ENCODE data around the gene REG1B.

The REG1B gene, protein sequence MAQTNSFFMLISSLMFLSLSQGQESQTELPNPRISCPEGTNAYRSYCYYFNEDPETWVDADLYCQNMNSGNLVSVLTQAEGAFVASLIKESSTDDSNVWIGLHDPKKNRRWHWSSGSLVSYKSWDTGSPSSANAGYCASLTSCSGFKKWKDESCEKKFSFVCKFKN

DNA sequence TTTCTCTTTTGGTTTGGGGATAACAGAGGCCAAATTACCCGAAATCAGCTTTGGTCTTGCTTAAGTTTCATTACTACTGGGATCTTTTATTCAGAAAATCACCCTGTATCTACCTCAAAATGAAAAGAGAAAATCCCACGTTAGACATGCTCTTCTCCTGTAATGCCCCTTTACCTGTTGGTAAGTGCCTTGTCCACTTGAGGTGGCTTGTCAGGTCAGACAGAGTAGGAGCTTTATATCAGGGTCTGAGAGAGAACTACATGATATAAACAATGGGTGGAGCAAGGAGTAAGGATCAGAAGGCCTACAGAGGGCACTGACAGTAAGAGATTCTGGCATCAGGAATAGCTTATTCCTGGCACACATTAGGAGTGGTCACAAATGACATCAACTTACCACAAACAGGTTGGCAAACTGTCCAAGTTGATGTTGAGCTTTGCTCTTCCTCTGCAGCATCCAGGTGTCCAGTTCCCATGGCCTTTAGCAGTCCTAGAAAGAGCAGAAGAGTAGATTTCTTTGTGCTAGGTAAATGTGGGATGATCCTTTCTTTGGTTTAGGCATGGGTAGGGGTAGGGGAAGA is at the start of gene REG1B:
Gene REG1B, minus strand, starts transcription at position 209 of the 580 bp plus-strand sequence. CDS start 381 bp downstream, outside the sequence.
- no peak for DNase-seq

DNA sequence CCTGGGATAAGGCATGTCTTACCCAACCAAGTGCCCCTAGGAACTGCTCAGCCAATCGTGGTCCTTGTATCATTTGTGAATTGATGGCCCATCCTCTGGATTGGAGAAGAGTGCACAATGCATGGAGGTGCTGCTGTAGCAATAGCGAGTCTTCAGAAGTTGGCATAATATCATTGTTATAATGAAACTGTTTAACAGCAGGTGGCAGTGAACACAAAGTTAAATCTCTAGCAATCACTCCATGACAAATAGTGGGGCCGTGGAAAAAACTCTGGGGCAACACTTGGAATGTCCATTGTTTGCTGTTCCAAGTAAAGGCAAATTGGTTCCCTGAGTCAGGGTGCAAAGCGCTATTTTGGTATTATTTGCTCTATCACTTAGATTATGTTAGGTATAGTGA is 43.9 kb upstream of the REG1B start:
- DNase-seq, result no peak

DNA sequence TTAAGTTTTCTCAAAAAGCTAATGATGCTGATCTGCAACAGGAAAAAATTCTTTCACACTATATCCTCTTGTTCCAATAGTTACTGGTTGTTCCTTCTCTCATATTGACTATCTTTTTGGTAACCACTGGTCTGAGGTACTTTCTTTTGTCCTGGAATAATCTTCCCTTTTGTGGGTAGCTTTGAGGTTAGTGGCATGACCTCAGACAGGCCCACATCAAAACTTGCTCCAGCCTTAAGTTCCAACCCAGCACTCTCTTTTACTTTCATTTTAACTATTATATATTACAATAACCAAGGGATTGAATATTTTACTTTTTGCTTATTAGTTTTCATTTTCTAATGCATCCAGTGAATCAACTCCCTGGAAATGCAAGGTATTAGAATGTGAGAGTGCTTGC is 42.0 kb upstream of the REG1B start:
- DNase-seq, result no peak

DNA sequence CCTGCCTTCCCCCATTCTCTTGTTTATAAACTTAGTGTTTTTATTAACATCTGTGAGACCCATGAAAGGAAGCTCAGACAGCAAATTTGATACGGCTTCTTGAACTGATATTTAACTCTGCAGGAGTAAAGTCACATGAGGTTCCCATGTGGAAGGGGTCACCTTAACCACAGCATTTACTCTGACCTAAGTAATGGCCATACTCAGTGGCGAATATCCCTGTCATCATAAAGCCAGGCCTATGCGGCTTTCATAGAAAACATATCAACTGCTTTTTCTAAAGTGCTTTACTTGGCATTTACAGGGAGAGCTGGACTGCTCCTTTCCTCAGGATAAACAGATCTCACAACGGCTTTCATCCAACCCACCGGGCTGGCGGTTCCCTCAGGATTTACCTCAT is 41.5 kb upstream of the REG1B start:
- no peak for DNase-seq

DNA sequence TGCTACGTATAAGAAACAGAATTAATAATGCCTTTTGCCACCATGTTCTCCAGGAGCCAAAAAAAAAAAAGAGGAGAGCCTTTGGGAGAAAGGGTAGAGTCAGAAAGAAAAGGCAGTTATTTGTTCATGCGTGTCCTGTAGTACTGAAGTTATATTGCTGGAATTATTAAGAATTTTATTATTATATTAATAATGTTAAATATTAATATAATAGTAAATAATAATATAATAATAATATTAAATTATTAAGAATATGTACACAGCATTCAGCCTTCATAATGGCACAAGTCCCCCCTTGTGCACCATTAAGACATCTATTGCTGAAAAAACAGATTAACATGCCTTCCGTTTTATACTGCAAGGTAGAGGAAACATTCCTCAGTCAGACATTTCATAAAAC is 40.6 kb upstream of the REG1B start:
- DNase-seq, result no peak

DNA sequence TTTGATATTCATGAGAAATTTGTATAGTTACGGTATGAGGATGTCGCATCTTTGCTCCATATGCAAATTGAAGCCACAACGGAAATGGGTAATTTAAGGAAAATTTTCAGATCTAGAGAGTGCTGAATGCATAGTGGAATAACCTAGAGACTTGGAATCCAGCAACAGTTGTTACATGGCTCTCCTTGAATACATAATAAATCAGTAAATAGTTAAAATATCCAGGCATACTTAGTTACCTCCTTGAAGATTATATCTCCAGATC is 37.9 kb upstream of the REG1B start:
- no peak for DNase-seq

DNA sequence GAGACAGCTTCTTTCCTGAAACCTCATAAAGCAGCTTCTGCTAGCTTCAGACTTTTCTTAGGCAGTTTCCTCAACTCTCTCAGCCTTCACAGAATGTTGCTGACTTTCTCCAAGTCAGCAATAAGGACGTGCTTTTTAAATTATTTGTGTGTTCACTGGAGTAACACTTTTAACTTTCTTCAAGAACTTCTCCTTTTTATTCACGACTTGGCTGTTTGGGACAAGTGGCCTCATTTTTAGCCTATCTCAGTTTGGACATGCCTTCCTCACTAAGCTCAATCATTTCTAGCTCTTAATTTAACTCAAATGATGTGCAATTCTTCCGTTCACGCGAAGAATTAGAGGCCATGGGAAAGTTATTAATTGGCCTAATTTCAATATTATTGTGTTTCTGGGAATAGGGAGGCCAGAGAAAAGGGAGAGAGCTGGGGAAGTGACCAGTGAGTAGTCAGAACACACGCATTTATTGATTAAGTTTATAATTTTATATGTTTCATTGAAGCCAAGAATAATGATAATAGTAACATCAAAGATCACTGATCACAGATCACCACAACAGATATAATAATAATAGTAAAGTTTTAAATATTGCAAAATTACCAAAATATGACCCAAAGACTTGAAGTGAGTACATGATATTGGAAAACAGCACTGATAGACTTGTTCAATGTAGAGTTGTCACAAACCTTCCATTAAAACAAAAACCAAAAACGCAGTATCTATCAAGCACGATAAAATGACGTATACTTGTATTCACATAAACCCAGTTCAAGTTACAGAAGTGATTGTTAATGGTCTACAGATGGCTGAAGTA is 37.3 kb upstream of the REG1B start:
- DNase-seq, result no peak

DNA sequence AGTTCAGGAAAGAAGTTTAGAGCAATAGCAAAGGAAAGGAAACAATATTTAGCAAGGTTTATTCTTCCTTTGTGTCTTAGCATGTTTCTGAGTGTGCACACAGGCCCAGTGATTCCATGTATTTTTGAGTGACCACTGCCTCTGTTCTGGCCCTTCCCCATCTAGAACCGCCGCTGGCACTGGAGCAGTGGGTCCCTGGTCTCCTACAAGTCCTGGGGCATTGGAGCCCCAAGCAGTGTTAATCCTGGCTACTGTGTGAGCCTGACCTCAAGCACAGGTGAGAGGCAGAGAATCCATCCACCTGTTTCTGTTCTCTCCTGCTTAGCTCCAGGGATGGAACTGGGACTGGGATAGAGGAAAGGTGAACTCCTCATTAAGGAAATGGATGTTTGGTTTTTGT is 34.9 kb upstream of the REG1B start:
- no peak for DNase-seq

DNA sequence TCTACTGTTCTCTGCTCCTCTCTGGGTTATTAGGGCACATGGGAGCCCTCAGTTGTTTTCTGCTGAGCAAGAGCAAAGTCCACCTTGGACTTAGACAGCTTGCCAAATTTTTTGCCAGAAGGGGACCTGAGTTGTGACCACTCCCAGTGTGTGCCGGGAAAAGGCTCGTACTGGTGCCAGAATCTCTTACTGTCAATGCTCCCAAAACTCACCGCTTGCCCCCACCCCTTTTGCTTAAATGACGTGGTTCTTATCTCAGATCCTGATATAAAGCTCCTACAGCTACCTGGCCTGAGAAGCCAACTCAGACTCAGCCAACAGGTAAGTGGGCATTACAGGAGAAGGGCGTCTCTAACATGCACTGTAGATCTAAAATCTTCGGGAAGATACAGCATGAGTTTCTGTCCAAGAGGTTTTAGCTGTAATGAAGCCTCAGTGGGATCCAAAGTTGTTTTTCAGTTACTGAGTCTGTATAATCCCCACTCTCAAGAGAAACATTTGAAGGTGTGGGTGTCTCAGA is 32.5 kb upstream of the REG1B start, which contains the start of gene REG1A:
Gene REG1A, plus strand, starts transcription at position 295 of the 520 bp plus-strand sequence. CDS start 374 bp downstream, outside the sequence.
- no peak for DNase-seq

DNA sequence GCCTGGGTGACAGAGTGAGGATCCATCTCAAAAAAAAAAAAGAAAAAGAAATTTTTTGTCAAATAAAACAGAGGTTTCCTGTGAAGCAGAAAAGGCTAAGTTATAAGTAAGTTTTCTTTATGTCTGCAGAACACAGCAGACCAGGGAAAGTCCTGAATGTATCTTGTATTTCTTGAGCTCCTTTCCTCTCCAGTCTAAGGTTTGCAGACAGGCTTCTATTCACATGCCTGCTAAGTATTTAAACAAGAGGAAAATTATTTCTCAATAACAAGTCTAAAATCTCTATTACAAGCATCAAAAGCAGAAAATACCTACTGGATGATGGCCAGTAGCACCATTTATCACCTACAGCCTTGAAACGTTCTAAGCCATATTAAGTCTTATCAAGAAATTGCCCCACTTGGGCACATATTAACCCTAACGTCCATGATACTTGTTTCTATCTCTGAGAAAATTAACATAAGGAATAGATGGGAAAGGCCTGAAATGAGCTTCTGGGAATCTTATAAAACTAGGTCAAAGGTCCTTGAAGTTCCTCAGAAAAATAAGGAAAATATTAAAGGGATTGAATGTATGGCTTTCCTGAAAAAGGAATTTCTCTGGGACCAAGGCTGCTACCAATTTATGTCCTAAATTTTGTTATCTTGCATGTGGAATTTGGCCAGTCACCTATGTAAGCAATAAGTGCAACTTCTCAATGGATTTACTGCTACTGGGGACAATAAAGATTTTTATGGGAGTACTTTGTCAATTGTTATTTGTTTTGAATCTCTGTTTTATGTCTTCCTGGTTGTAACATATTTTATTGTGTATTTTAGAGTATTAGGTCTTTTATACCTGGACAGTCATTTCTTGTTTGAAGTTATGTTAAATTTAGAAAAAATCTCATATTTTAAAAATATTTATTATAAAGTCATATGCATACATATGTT is 29.5 kb upstream of the REG1B start:
- no peak for DNase-seq

DNA sequence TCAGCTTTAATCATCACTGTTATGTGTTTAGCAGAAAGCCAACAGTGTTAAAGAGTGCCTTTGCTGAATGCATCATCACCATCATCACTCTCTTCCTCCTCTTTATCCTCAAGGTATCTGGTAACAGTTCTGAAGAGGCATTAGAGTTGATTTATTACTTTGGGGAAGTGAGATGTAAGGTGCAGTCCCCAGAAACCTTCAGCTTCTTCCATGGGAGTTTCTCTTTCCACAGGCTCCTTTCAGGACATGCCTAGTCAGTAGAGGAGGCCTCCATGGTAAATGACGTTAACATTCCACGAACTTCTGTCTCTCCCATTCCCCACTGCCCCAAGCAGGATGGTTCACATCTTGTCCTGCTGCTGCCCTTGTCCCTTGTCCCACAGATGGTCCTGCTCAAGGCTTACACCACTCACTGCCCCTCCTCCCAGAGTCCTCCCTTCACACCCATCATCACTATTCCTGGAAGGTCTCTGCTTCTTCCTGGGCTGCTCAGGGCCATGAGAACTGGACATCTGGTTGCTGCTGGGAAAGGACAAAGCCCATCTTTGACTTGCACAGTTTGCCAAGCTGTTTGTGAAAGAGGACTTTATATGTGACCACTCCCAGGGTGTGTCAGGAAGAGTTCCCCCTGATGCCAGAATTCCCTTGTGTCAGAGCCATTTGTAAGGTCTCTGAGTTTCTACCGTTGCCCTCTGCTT is 27.2 kb upstream of the REG1B start:
- no peak for DNase-seq

DNA sequence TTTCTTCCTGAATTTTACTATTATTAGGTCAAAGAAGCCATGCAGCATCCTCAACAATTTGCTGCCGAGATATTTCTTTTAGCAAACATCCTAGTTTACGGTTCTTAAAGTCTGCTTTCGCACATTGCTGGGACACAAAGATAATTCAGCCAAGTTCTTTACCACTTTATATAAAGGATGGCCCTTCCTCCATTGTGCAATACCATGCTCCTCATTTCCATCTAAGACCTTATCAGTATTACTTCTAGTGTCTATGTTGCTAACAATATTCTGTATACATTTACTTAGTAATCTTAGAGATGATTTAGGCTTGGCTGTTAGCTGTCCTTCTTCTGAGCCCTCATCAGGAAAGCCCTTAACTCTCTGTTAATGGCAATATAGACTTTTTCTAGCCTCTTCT is 24.5 kb upstream of the REG1B start:
- DNase-seq, result no peak

DNA sequence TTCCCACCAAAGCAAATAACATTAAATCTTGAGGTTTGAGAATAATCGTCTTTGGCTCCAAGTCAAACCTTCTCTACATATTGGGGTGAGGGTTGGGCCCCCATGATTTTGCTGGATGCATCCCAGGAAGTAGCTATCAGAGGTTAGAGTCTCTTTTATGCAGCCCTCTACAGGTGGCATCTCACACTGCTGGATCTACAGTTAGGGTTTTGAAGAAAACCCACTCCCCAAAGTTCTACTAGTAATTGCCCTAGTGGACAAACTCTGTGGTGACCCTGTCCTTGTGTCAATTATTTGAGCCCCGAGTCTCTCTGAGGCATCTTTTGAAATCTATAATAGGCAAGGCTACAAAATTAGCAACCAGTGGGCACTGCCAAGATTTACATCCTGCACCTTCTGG is 17.5 kb upstream of the REG1B start:
- DNase-seq, result no peak

DNA sequence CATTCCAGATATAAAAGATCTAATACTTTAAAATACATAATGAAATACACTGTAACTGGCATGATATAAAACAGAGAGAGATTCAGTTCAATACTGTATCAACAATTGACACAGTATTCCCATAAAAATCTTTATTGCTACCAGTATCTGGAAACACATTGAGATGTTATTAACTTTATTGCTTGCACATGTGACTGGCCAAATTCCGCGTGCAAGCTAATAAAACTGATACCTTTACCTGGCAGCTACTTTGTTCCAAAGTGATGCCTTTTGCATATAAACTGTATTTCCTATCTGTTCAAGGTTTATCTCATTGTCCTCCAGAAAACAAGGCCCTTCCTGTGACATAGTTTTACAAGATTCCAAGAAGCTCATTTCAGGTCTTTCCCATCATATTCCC is 15.4 kb upstream of the REG1B start:
- DNase-seq, result no peak

DNA sequence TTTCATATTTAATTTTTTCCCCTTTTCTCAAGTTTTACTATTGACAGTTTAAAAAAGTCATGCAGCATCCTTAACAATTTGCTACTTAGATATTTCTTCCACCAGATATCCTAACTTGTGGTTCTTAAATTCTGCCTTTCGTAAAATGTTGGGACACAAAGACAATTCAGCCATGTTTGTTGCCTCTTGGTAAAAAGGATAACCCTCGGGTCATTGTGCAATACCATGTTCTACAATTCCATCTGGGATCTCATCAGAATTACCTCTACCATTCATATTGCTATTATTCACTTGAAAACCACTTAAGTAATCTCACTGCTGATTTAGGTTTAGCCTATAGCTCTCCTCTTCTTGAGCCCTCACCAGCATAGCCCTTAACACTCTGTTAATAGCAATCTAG is 13.2 kb upstream of the REG1B start:
- no peak for DNase-seq

DNA sequence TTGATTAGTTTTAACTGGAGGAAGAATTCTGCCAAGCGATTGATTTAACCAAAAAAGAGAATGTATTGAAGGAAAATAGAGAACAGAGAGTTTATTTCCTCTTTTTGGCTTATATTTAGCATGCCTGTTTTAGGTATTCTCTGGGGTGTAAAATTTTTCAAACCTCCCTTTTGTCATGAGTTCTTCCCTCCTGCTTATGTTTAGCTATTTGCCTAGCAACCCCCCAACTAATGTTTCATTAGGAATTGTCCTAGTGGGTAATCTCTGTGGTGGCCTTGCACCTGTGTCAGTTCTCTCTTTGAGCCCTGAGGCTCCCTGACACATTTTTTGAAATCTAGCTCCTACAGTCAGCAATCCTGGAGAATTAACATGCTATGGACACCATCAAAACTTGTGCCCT is 12.5 kb upstream of the REG1B start:
- no peak for DNase-seq

DNA sequence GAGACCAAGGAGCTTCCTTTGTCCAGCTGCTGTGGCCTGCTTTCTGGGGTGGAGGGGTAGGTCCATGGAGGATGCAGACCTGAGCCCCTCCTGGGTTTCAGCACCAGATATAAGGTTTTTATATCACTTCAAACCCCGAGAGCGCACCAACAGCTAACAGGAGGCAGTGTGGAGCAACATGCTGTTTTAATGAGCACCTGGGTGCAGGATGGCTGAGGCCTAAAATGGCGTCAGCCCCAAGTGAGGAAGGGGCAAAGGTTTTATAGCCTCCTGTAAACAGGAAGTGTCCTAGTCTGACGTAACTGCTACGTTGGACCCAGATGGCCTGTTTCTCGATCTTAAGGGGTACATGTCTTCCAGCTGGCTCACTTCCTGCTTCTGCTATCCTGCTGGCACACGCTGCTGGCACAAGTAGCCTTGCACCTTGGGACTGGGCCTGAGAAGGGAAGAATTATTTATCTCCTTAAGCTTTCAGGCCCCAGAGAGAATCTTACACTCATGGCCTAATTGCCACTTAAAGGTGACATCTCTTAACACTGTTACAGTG is 11.4 kb upstream of the REG1B start:
- DNase-seq, result no peak

DNA sequence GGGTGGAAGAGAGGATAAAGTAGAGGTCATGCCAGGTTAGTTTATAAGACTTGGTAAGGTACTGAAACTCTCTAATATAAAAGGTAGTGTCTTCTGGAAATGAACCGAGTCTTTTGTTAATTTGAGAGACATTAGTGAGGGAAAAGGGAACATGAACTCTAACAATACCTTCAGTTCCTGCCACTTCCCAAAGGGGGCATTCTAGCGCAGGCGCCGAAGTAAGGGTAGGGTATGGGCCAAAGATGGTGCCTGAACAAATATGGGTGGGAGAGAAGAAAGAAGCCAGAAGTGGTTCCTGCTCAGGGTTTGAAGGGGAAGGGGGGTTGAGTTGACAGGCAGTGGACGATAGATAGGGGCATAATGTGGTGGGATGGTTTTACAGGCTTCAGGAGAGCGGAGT is 10.1 kb upstream of the REG1B start:
- DNase-seq, result no peak

DNA sequence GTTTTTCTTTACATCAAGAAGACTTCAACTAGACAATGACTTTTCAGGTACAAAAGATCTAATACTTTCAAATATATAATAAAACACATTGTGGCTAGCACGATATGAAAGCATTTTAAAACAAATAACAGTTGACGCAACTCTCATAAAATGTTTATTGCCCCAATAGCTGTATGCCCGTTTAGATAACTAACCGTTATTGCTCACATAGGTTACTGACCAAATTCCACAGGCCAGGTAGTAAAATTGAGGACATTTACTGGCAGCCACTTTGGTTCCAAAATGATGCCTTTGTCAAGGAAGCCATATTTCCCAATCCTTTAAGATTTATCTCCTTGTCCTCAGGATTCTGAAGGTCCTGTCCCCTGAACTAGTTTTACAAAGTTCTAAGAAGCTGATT is 2.9 kb upstream of the REG1B start:
- no peak for DNase-seq

DNA sequence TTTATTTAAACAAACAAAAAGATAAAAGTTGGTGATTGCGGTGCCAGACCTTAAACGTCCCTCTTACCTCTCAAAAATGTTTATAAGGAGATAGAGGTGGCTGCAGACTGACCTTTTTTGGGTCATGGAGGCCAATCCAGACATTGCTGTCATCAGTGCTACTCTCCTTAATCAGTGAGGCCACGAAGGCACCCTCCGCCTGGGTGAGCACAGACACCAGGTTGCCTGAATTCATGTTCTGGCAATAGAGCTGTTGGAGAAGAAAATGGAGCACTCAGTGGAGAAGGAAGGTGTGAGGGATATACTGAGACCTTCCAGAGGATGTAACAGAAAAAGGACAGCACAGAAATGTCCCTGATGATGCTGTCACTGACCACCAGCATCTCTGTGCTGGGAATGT is 1.5 kb downstream of the REG1B start:
- no peak for DNase-seq

DNA sequence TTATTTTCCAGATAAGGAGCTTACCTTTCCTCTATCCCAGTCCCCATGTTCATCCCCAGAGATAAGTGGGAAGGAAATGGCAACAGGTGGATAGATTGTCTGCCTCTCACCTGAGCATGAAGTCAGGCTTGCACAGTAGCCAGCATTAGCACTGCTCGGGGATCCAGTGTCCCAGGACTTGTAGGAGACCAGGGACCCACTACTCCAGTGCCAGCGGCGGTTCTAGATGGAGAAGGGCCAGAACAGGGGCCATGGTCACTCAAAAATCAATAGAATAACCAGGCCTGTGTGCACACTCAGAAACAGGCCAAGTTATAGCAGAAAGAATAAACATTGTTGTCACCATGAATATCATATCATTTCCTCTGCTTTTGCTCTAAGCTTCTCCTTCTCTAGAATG is 2.4 kb downstream of the REG1B start:
- no peak for DNase-seq

DNA sequence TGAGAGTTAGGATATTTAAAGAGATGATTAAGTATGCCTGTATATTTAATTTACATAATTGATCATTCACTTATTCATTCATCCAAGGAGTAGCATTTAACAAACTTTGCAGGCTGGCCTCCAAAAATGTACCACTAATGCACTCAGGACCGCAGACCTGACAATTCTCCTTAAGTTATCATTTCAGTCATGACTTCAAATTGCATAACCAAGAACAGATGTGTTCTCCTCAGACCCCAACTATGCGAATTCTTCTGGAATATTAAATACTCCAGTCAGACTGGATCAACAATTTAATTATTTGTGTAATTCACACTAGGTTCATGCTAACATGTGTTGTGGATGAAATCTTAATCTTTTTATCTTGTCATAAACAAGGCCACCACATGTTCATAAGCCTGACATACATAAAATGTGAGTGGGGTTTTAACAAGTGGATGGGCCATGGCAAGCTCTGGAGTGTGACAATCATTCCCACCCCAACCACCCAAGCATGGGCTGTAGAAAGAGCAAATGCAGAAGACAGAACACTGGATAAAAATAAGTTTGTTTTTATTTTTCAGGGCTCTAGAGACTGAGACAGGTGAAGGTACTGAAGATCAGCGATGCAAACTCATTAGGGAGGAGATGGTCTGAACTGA is 3.2 kb downstream of the REG1B start:
- DNase-seq, result no peak

Data from stimulated activated CD8-positive, alpha-beta memory T cell treated with anti-CD3 and anti-CD28 coated beads, Interleukin-4, amount 100 ng/mL, for 48 hours (primary cell).